Measurements from ENCODE around the gene ACAT1.
"Not testable (repeated sequence)": the region's sequence is repeated elsewhere in the genome, so short reads cannot be mapped to it uniquely, and the experiment has no call there.

ACAT1 gene

GRCh38 chr11:108121274-108122155, at the start of gene ACAT1:
TSS of gene ACAT1 (plus strand) at chr11:108121567. CDS start at chr11:108121607, 40 bp downstream.
- DNase-seq = peak; percentile 99

- DNase-seq = no peak
These were observed 36.6 kb upstream of the ACAT1 start for GRCh38 chr11:108084811-108085210.

GRCh38 chr11:108085672-108086071, 35.7 kb upstream of the ACAT1 start:
- no peak for DNase-seq

GRCh38 chr11:108092134-108092533, 29.2 kb upstream of the ACAT1 start:
- no peak for DNase-seq

GRCh38 chr11:108093128-108093904, 28.1 kb upstream of the ACAT1 start:
- DNase-seq = no peak

GRCh38 chr11:108097179-108097578, 24.2 kb upstream of the ACAT1 start:
- no peak for DNase-seq

- no peak for DNase-seq
These were observed 20.1 kb upstream of the ACAT1 start for GRCh38 chr11:108101090-108101775.

GRCh38 chr11:108111126-108111525, 10.2 kb upstream of the ACAT1 start:
- DNase-seq = no peak

- no peak for DNase-seq
These were observed 9.3 kb upstream of the ACAT1 start for GRCh38 chr11:108112057-108112456.

- DNase-seq = no peak
These were observed 5.7 kb upstream of the ACAT1 start for GRCh38 chr11:108115500-108116140.

- DNase-seq = no peak
These were observed 3.5 kb upstream of the ACAT1 start for GRCh38 chr11:108117746-108118371.

GRCh38 chr11:108120936-108121273, 462 bp upstream of the ACAT1 start:
- not testable (repeated sequence) for DNase-seq

- no peak for DNase-seq
These were observed 830 bp downstream of the ACAT1 start for GRCh38 chr11:108122166-108122628.

- no peak for DNase-seq
These were observed 3.7 kb downstream of the ACAT1 start for GRCh38 chr11:108125096-108125495.

GRCh38 chr11:108128772-108129171, 7.4 kb downstream of the ACAT1 start:
- no peak for DNase-seq

- no peak for DNase-seq
These were observed 10.6 kb downstream of the ACAT1 start for GRCh38 chr11:108131993-108132392.

- not testable (repeated sequence) for DNase-seq
These were observed 11.7 kb downstream of the ACAT1 start for GRCh38 chr11:108132993-108133538.

GRCh38 chr11:108135845-108136544, 14.6 kb downstream of the ACAT1 start:
- DNase-seq = no peak

- DNase-seq = no peak
These were observed 15.8 kb downstream of the ACAT1 start for GRCh38 chr11:108137212-108137611.

GRCh38 chr11:108142304-108142703, 20.9 kb downstream of the ACAT1 start:
- no peak for DNase-seq

GRCh38 chr11:108144615-108145014, 23.2 kb downstream of the ACAT1 start:
- no peak for DNase-seq
